Liver (tissue), 9 donors: Measurements from ENCODE around the gene HOXD1. TPM values are rescaled to one million over a fixed set of nuclear protein-coding genes. Genes with fewer than 3 reads are reported as not detected.

ENCODE experiments used
- DNase-seq: peaks from one replicate; pipeline ENCODE4 v3.0.0-alpha.2; 2017; ENCODE audit warnings: low spot score
- H3K27ac ChIP-seq, 2 donors: one replicate each; pipeline ENCODE4 v1.7.0; 2013; ENCODE audit warnings: inconsistent platforms in 2 of 2, low read length in 2 of 2, control low read depth in 1 of 2, low read depth in 1 of 2, mild to moderate bottlenecking in 1 of 2
- H3K27me3 ChIP-seq, 4 donors: one replicate each; pipeline versions ENCODE4 v1.6.1 to v1.7.0; 2013; ENCODE audit warnings: low read length in 3 of 4, inconsistent platforms in 1 of 4, mild to moderate bottlenecking in 1 of 4, moderate library complexity in 1 of 4; ENCODE audit not compliant: control insufficient read depth in 4 of 4, insufficient read depth in 4 of 4
- H3K36me3 ChIP-seq, 4 donors: one replicate each; pipeline versions ENCODE4 v1.6.1 to v1.7.0; 2013; ENCODE audit warnings: low read length in 3 of 4, mild to moderate bottlenecking in 3 of 4, low read depth in 1 of 4, moderate library complexity in 1 of 4; ENCODE audit not compliant: control insufficient read depth in 4 of 4, insufficient read depth in 3 of 4
- H3K4me1 ChIP-seq, 4 donors: one replicate each; pipeline versions ENCODE4 v1.6.1 to v1.7.0; 2013; ENCODE audit warnings: low read length in 3 of 4, mild to moderate bottlenecking in 3 of 4, moderate library complexity in 1 of 4; ENCODE audit not compliant: control insufficient read depth in 4 of 4, insufficient read depth in 4 of 4
- H3K4me3 ChIP-seq, 3 donors: one replicate each; pipeline versions ENCODE4 v1.6.1 to v1.7.0; 2013; ENCODE audit warnings: low read length in 3 of 3, control low read depth in 1 of 3, low read depth in 1 of 3, mild to moderate bottlenecking in 1 of 3
- H3K9ac ChIP-seq, 2 donors: one replicate each; pipeline ENCODE4 v1.7.0; 2013; ENCODE audit warnings: low read length in 2 of 2, mild to moderate bottlenecking in 2 of 2, moderate library complexity in 2 of 2, control low read depth in 1 of 2, low read depth in 1 of 2
- H3K9me3 ChIP-seq, 4 donors: one replicate each; pipeline versions ENCODE4 v1.6.1 to v1.7.0; 2013; ENCODE audit warnings: low read length in 3 of 4; ENCODE audit not compliant: control insufficient read depth in 4 of 4
- FOXA1 ChIP-seq: IDR thresholded peaks from 2 replicates; pipeline ENCODE4 v1.6.1; 2016; ENCODE audit warnings: antibody characterized with exemption
- FOXA2 ChIP-seq: IDR thresholded peaks from 2 replicates; pipeline ENCODE4 v1.6.1; 2016; ENCODE audit warnings: antibody characterized with exemption
- GABPA ChIP-seq, 2 donors: IDR thresholded peaks in 1 of 2; conservative IDR thresholded peaks in 1 of 2; 2 replicates each; pipeline ENCODE4 v1.6.1; 2016; ENCODE audit warnings: antibody characterized with exemption in 2 of 2, mild to moderate bottlenecking in 1 of 2, moderate library complexity in 1 of 2
- HNF4A ChIP-seq, 2 donors: conservative IDR thresholded peaks; 2 replicates each; pipeline ENCODE4 v1.6.1; 2016; ENCODE audit warnings: antibody characterized with exemption in 2 of 2, mild to moderate bottlenecking in 2 of 2
- HNF4G ChIP-seq: IDR thresholded peaks from 2 replicates; pipeline ENCODE4 v1.6.1; 2016; ENCODE audit warnings: antibody characterized with exemption
- JUND ChIP-seq, 2 donors: IDR thresholded peaks; 2 replicates each; pipeline ENCODE4 v1.6.1; 2016; ENCODE audit warnings: antibody characterized with exemption in 2 of 2
- NR2F2 ChIP-seq: IDR thresholded peaks from 2 replicates; pipeline ENCODE4 v1.6.1; 2016; ENCODE audit warnings: antibody characterized with exemption
- TAF1 ChIP-seq: conservative IDR thresholded peaks from 2 replicates; pipeline ENCODE4 v1.6.1; 2016; ENCODE audit warnings: antibody characterized with exemption, mild to moderate bottlenecking
- YY1 ChIP-seq: IDR thresholded peaks from 2 replicates; pipeline ENCODE4 v1.6.1; 2016; ENCODE audit warnings: antibody characterized with exemption, mild to moderate bottlenecking
- WGBS: extraction: QIAGEN DNeasy Blood & Tissue Kit; methylation state at CpG from one replicate; pipeline ENCODE4 v1.1.7; 2013; 5-methylcytosine and 5-hydroxymethylcytosine counted together
- polyA plus RNA-seq, 2 donors: library from polyadenylated mRNA; stranded (reverse) in 1 of 2; unstranded in 1 of 2; fragments of 200-250 nt in 1 of 2; fragments of >200 nt in 1 of 2; fragmentation: Nextera tagmentation in 1 of 2; extraction: Ambion mirVana in 1 of 2; gene quantifications; one replicate each; pipeline versions ENCODE4 v1.2.1 to v1.2.3, GENCODE V29; 2013 to 2015
- total RNA-seq, 2 donors: library from RNA; depleted of rRNA; stranded (reverse); fragments of >200 nt; gene quantifications; one replicate each; pipeline ENCODE4 v1.2.3, GENCODE V29; 2014
- TF ChIP-seq, protein P1 (sequence below): fragments of 150-350 bp; IDR thresholded peaks from 2 replicates; pipeline ENCODE4 v1.5.1; 2017; ENCODE audit warnings: improper control_type of control experiment, low read depth, low read length; ENCODE audit not compliant: missing input control
- TF ChIP-seq, protein P2 (sequence below): IDR thresholded peaks from 2 replicates; pipeline ENCODE4 v1.6.1; 2016; ENCODE audit warnings: antibody characterized with exemption
- TF ChIP-seq, protein P3 (sequence below): IDR thresholded peaks from 2 replicates; pipeline ENCODE4 v1.6.1; 2016; ENCODE audit warnings: antibody characterized with exemption, mild to moderate bottlenecking
- TF ChIP-seq, protein P4 (sequence below): IDR thresholded peaks from 2 replicates; pipeline ENCODE4 v1.6.1; 2016; ENCODE audit warnings: antibody characterized with exemption
- TF ChIP-seq, protein P5 (sequence below): IDR thresholded peaks from 2 replicates; pipeline ENCODE4 v1.6.1; 2016; ENCODE audit warnings: antibody characterized with exemption
- donor health status: healthy.
- donor health status: healthy.
- donor health status: healthy.
- donor health status: healthy.
- donor health status: healthy.

Gene HOXD1
- total and polyA plus RNA-seq, 4 donors = not detected

DNA sequence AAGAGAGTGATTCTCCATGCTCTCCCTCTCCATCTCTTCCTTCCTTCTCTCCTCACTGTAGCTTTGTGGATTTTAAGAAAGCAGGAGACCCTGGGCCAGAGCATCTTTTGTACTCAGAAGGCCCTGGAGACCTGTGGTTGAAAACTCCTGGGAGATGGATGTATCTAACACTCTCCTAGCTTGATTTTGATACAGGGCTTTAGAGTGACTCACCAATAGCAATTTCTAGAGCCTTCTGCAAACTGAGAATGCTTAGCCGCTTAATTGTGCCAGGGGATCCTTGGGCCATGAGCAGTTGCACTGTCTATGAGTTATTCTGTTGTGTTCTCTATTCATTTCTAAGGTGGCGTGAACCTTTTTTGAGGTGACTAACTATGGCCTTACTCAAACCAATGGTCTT lies 17.7 kb downstream of the HOXD1 start:
- DNase-seq = no peak
- Histone ChIP-seq H3K36me3 (no peaks in the 10 kb centered on the region), H3K27me3 (no peaks in the 10 kb centered on the region), H3K4me3 (no peak overlapping the region), H3K4me1 (no peaks in the 10 kb centered on the region), H3K27ac (no peak overlapping the region), H3K9me3 (peaks cover 0 to 2% (median 0%) of the 10 kb centered on the region in 4 donors), H3K9ac (no peak overlapping the region)
- TF ChIP-seq FOXA1 (no peak), JUND (IDR thresholded peaks at IDR 0.05) (no peak), FOXA2 (no peak), HNF4G (no peak), YY1 (no peak), GABPA (IDR thresholded peaks at IDR 0.05 in 1 of 2, conservative IDR thresholded peaks at IDR 0.05 in 1 of 2) (no peak), NR2F2 (no peak), TAF1 (no peak)
- TF ChIP-seq, protein P1, sequence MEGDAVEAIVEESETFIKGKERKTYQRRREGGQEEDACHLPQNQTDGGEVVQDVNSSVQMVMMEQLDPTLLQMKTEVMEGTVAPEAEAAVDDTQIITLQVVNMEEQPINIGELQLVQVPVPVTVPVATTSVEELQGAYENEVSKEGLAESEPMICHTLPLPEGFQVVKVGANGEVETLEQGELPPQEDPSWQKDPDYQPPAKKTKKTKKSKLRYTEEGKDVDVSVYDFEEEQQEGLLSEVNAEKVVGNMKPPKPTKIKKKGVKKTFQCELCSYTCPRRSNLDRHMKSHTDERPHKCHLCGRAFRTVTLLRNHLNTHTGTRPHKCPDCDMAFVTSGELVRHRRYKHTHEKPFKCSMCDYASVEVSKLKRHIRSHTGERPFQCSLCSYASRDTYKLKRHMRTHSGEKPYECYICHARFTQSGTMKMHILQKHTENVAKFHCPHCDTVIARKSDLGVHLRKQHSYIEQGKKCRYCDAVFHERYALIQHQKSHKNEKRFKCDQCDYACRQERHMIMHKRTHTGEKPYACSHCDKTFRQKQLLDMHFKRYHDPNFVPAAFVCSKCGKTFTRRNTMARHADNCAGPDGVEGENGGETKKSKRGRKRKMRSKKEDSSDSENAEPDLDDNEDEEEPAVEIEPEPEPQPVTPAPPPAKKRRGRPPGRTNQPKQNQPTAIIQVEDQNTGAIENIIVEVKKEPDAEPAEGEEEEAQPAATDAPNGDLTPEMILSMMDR = no peak
- TF ChIP-seq, protein P2, sequence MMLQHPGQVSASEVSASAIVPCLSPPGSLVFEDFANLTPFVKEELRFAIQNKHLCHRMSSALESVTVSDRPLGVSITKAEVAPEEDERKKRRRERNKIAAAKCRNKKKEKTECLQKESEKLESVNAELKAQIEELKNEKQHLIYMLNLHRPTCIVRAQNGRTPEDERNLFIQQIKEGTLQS = no peak
- TF ChIP-seq, protein P3, sequence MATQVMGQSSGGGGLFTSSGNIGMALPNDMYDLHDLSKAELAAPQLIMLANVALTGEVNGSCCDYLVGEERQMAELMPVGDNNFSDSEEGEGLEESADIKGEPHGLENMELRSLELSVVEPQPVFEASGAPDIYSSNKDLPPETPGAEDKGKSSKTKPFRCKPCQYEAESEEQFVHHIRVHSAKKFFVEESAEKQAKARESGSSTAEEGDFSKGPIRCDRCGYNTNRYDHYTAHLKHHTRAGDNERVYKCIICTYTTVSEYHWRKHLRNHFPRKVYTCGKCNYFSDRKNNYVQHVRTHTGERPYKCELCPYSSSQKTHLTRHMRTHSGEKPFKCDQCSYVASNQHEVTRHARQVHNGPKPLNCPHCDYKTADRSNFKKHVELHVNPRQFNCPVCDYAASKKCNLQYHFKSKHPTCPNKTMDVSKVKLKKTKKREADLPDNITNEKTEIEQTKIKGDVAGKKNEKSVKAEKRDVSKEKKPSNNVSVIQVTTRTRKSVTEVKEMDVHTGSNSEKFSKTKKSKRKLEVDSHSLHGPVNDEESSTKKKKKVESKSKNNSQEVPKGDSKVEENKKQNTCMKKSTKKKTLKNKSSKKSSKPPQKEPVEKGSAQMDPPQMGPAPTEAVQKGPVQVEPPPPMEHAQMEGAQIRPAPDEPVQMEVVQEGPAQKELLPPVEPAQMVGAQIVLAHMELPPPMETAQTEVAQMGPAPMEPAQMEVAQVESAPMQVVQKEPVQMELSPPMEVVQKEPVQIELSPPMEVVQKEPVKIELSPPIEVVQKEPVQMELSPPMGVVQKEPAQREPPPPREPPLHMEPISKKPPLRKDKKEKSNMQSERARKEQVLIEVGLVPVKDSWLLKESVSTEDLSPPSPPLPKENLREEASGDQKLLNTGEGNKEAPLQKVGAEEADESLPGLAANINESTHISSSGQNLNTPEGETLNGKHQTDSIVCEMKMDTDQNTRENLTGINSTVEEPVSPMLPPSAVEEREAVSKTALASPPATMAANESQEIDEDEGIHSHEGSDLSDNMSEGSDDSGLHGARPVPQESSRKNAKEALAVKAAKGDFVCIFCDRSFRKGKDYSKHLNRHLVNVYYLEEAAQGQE = no peak
- TF ChIP-seq, protein P4, sequence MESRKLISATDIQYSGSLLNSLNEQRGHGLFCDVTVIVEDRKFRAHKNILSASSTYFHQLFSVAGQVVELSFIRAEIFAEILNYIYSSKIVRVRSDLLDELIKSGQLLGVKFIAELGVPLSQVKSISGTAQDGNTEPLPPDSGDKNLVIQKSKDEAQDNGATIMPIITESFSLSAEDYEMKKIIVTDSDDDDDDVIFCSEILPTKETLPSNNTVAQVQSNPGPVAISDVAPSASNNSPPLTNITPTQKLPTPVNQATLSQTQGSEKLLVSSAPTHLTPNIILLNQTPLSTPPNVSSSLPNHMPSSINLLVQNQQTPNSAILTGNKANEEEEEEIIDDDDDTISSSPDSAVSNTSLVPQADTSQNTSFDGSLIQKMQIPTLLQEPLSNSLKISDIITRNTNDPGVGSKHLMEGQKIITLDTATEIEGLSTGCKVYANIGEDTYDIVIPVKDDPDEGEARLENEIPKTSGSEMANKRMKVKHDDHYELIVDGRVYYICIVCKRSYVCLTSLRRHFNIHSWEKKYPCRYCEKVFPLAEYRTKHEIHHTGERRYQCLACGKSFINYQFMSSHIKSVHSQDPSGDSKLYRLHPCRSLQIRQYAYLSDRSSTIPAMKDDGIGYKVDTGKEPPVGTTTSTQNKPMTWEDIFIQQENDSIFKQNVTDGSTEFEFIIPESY = no peak
- WGBS = 93% methylated on average over 2 of the region's 2 CpGs

DNA sequence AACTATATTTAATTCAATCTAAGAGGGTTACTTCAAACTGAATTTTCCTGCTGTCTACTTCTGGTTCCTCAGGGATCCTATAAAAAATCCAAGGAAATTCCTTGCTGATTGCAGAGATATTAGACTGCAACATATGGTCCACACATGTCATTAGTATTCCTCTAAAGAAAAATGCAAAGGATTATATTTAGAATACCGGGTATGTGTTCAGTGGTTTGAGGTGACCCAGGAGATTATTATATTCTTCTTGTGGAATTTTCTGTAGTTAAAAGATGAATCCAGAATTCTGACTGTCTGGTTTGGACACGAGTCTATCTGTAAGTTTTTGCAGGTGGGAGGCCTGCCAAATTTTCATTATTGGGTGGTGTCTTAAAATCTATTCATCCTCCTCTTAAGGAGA lies 18.2 kb downstream of the HOXD1 start:
- Histone ChIP-seq H3K27ac (no peak overlapping the region), H3K36me3 (no peaks in the 10 kb centered on the region), H3K27me3 (no peaks in the 10 kb centered on the region), H3K4me3 (no peak overlapping the region), H3K9me3 (peaks cover 0 to 2% (median 0%) of the 10 kb centered on the region in 4 donors), H3K9ac (no peak overlapping the region), H3K4me1 (no peaks in the 10 kb centered on the region)
- no peak for DNase-seq
- TF ChIP-seq HNF4A (conservative IDR thresholded peaks at IDR 0.05) = no peak
- no peak for TF ChIP-seq FOXA2
- TF ChIP-seq TAF1 = no peak
- TF ChIP-seq FOXA1 = no peak
- TF ChIP-seq, protein P4 = no peak
- TF ChIP-seq, protein P5, sequence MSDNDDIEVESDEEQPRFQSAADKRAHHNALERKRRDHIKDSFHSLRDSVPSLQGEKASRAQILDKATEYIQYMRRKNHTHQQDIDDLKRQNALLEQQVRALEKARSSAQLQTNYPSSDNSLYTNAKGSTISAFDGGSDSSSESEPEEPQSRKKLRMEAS = no peak
- TF ChIP-seq HNF4G = no peak
- 71% methylated on average over 2 of the region's 2 CpGs for WGBS
